ENCODE results near the gene IFI27L1. TPM values are rescaled to one million over a fixed set of nuclear protein-coding genes. Genes with fewer than 3 reads are reported as not detected.

The IFI27L1 gene
- polyA plus RNA-seq, 3 donors: 2.1 to 3.1 (median 2.2) TPM

GRCh38 chr14:94077111-94077821 is 3.8 kb upstream of the IFI27L1 start:
- H3K9me3 ChIP-seq (replicated peaks in 1 of 2; ENCODE audit: control insufficient read depth in 1 of 2, insufficient read depth in 1 of 2, low read length in 2 of 2): peaks cover 10 to 12% of the 10 kb centered on the region in 2 donors
- Mint-ChIP-seq H3K9me3 (peaks cover 15 to 32% (median 21%) of the 10 kb centered on the region in 7 donors), H3K4me3 (no peak overlapping the region), H3K27me3 (ENCODE audit: low read depth in 3 of 3) (peaks cover 0 to 2% (median 0%) of the 10 kb centered on the region in 3 donors), H3K4me1 (peaks cover 45% of the 10 kb centered on the region), H3K27ac (peak overlapping the region in 1 of 7 donors; percentile 26), H3K36me3 (peaks cover 31 to 45% of the 10 kb centered on the region in 2 donors)
- H3K4me2 ChIP-seq (replicated peaks; ENCODE audit: extremely low read depth, low read length, poor library complexity, severe bottlenecking): no peak overlapping the region
- no peak overlapping the region for H3K9ac ChIP-seq (ENCODE audit: insufficient read depth, low read length, poor library complexity, severe bottlenecking)
- peaks cover 12 to 37% of the 10 kb centered on the region in 2 donors for H3K36me3 ChIP-seq (replicated peaks in 1 of 2; ENCODE audit: control insufficient read depth in 1 of 2, insufficient read depth in 2 of 2, low read length in 2 of 2)
- H2AFZ ChIP-seq (ENCODE audit: insufficient read depth, low read depth, low read length, poor library complexity, severe bottlenecking): no peak overlapping the region
- WGBS (ENCODE audit: insufficient coverage): 83% methylated on average over 1 of the region's 7 CpGs
- intact Hi-C loops (cut with micrococcal nuclease): loop anchor here in 1 of 2 donors (5.0 kb wide), 1 partner anchor 100 kb away; no protein-coding TSS in a partner anchor
- H3K4me1 ChIP-seq (ENCODE audit: control insufficient read depth in 1 of 2, insufficient read depth in 2 of 2, low read length in 2 of 2): peaks cover 31 to 44% of the 10 kb centered on the region in 2 donors
- TF ChIP-seq CTCF (IDR thresholded peaks at IDR 0.05): no peak
- peaks cover 63% of the 10 kb centered on the region for H4K20me1 ChIP-seq (ENCODE audit: insufficient read depth, low read length)
- H3K79me2 ChIP-seq (ENCODE audit: insufficient read depth, low read length): peaks cover 97% of the 10 kb centered on the region
- DNase-seq: no peak
- peak overlapping the region in 1 of 2 donors; percentile 46 for H3K27ac ChIP-seq (ENCODE audit: low read depth in 1 of 2, low read length in 2 of 2)
- H3K4me3 ChIP-seq (replicated peaks in 1 of 3; ENCODE audit: low read depth in 2 of 3, low read length in 3 of 3): no peak overlapping the region
- H3K27me3 ChIP-seq (ENCODE audit: control insufficient read depth in 2 of 2, insufficient read depth in 2 of 2, low read length in 2 of 2): no peaks in the 10 kb centered on the region

- no CpG with 5 or more reads among the region's 5 CpGs for WGBS (ENCODE audit: insufficient coverage)
- H3K79me2 ChIP-seq (ENCODE audit: insufficient read depth, low read length): peaks cover 91% of the 10 kb centered on the region
- TF ChIP-seq CTCF (IDR thresholded peaks at IDR 0.05): no peak
- peaks cover 45% of the 10 kb centered on the region for H3K4me1 Mint-ChIP-seq
- H3K27ac Mint-ChIP-seq: no peak overlapping the region
- peaks cover 31 to 44% of the 10 kb centered on the region in 2 donors for H3K4me1 ChIP-seq (ENCODE audit: control insufficient read depth in 1 of 2, insufficient read depth in 2 of 2, low read length in 2 of 2)
- H3K27me3 ChIP-seq (ENCODE audit: control insufficient read depth in 2 of 2, insufficient read depth in 2 of 2, low read length in 2 of 2): no peaks in the 10 kb centered on the region
- no peak overlapping the region for H3K4me3 Mint-ChIP-seq
- H3K9me3 Mint-ChIP-seq: peaks cover 11 to 27% (median 19%) of the 10 kb centered on the region in 7 donors
- peaks cover 12 to 37% of the 10 kb centered on the region in 2 donors for H3K36me3 ChIP-seq (replicated peaks in 1 of 2; ENCODE audit: control insufficient read depth in 1 of 2, insufficient read depth in 2 of 2, low read length in 2 of 2)
- peaks cover 59% of the 10 kb centered on the region for H4K20me1 ChIP-seq (ENCODE audit: insufficient read depth, low read length)
- intact Hi-C loops (cut with micrococcal nuclease): loop anchor here in 1 of 2 donors (5.0 kb wide), 1 partner anchor 99 kb away; no protein-coding TSS in a partner anchor
- H3K9me3 ChIP-seq (replicated peaks in 1 of 2; ENCODE audit: control insufficient read depth in 1 of 2, insufficient read depth in 1 of 2, low read length in 2 of 2): peaks cover 8 to 10% of the 10 kb centered on the region in 2 donors
- no peak for DNase-seq
- no peak overlapping the region for H2AFZ ChIP-seq (ENCODE audit: insufficient read depth, low read depth, low read length, poor library complexity, severe bottlenecking)
- peak overlapping the region; percentile 4 for H3K4me2 ChIP-seq (replicated peaks; ENCODE audit: extremely low read depth, low read length, poor library complexity, severe bottlenecking)
- peak overlapping the region in 1 of 2 donors; percentile 46 for H3K27ac ChIP-seq (ENCODE audit: low read depth in 1 of 2, low read length in 2 of 2)
- no peak overlapping the region for H3K4me3 ChIP-seq (replicated peaks in 1 of 3; ENCODE audit: low read depth in 2 of 3, low read length in 3 of 3)
- peaks cover 0 to 2% (median 0%) of the 10 kb centered on the region in 3 donors for H3K27me3 Mint-ChIP-seq (ENCODE audit: low read depth in 3 of 3)
- H3K36me3 Mint-ChIP-seq: peaks cover 30 to 43% of the 10 kb centered on the region in 2 donors
- H3K9ac ChIP-seq (ENCODE audit: insufficient read depth, low read length, poor library complexity, severe bottlenecking): no peak overlapping the region
These were observed 3.3 kb upstream of the IFI27L1 start for GRCh38 chr14:94077823-94078222.

Measured in CD14-positive monocyte (primary cell).